MM.1S (cell line): ENCODE measurements around the gene MYADML2.
A peak's percentile ranks its signal among the peaks of the same experiment; 100 is the strongest.

Experiments
- DNase-seq: peaks from one replicate; pipeline ENCODE4 v3.0.0-alpha.2; 2015
- H2AFZ ChIP-seq: fragments of 300-600 bp; sonication (generic); 2 replicates; pipeline ENCODE4 v1.6.0; 2016; ENCODE audit warnings: antibody characterized with exemption, low read length
- H3F3A ChIP-seq: fragments of 300-600 bp; sonication (generic); 2 replicates; pipeline ENCODE4 v1.6.1; 2016; ENCODE audit warnings: mild to moderate bottlenecking, antibody characterized with exemption, low read length, moderate library complexity, mixed read lengths; ENCODE audit not compliant: insufficient read depth
- H3K27ac ChIP-seq: fragments of 300-600 bp; sonication (generic); 2 replicates; pipeline ENCODE4 v1.5.1; 2016; ENCODE audit warnings: mild to moderate bottlenecking, low read length
- H3K27me3 ChIP-seq: fragments of 300-600 bp; sonication (generic); replicated peaks from 2 replicates; pipeline ENCODE4 v1.6.0; 2016; ENCODE audit warnings: low read length; ENCODE audit not compliant: insufficient read depth
- H3K36me3 ChIP-seq: fragments of 300-600 bp; sonication (generic); replicated peaks from 2 replicates; pipeline ENCODE4 v1.6.1; 2016; ENCODE audit warnings: mild to moderate bottlenecking, low read length, mixed read lengths; ENCODE audit not compliant: insufficient read depth
- H3K4me1 ChIP-seq: fragments of 300-600 bp; sonication (generic); 2 replicates; pipeline ENCODE4 v1.6.1; 2016; ENCODE audit warnings: low read length, mixed read lengths
- H3K4me2 ChIP-seq: fragments of 300-600 bp; sonication (generic); 2 replicates; pipeline ENCODE4 v1.6.0; 2016; ENCODE audit warnings: low read depth, low read length
- H3K4me3 ChIP-seq: fragments of 300-600 bp; sonication (generic); 2 replicates; pipeline ENCODE4 v1.5.1; 2016; ENCODE audit warnings: low read length, mixed read lengths
- H3K79me2 ChIP-seq: fragments of 300-600 bp; sonication (generic); 2 replicates; pipeline ENCODE4 v1.6.1; 2016; ENCODE audit warnings: mixed run types, low read length, mixed read lengths
- H3K9ac ChIP-seq: fragments of 300-600 bp; sonication (generic); 2 replicates; pipeline ENCODE4 v1.6.1; 2016; ENCODE audit warnings: low read length, mixed read lengths
- H3K9me2 ChIP-seq: fragments of 300-600 bp; sonication (generic); replicated peaks from 2 replicates; pipeline ENCODE4 v1.6.1; 2016; ENCODE audit warnings: mild to moderate bottlenecking, low read length, mixed read lengths; ENCODE audit not compliant: insufficient read depth
- H3K9me3 ChIP-seq: fragments of 300-600 bp; sonication (generic); replicated peaks from 2 replicates; pipeline ENCODE4 v1.6.1; 2016; ENCODE audit warnings: mild to moderate bottlenecking, low read length, mixed read lengths; ENCODE audit not compliant: insufficient read depth
- H4K20me1 ChIP-seq: fragments of 300-600 bp; sonication (generic); 2 replicates; pipeline ENCODE4 v1.6.1; 2016; ENCODE audit warnings: mild to moderate bottlenecking, low read length, moderate library complexity, mixed read lengths; ENCODE audit not compliant: insufficient read depth
- EZH2 ChIP-seq: fragments of 300-600 bp; sonication (generic); optimal IDR thresholded peaks from 2 replicates; pipeline ENCODE3; 2017; ENCODE audit warnings: low read depth, mild to moderate bottlenecking, antibody characterized with exemption, low read length, mixed read lengths
- EZH2phosphoT487 ChIP-seq: fragments of 300-600 bp; sonication (generic); IDR thresholded peaks from 2 replicates; pipeline ENCODE4 v1.6.1; 2018; ENCODE audit warnings: antibody characterized with exemption, low read length
- TF ChIP-seq, protein P1 (sequence below): fragments of 300-600 bp; sonication (generic); IDR thresholded peaks from 2 replicates; pipeline ENCODE4 v1.5.1; 2016; ENCODE audit warnings: antibody characterized with exemption, low read length, mixed read lengths

MYADML2 gene

GRCh38 chr17:81927653-81928543, 19.1 kb downstream of the MYADML2 start, which contains the start of gene MAFG:
MAFG (minus strand) TSS chr17:81927735; CDS start chr17:81923185, 4,550 bp downstream.
- H3K27ac ChIP-seq = peak within 1 kb of the TSS; percentile 56
- TF ChIP-seq, protein P1, sequence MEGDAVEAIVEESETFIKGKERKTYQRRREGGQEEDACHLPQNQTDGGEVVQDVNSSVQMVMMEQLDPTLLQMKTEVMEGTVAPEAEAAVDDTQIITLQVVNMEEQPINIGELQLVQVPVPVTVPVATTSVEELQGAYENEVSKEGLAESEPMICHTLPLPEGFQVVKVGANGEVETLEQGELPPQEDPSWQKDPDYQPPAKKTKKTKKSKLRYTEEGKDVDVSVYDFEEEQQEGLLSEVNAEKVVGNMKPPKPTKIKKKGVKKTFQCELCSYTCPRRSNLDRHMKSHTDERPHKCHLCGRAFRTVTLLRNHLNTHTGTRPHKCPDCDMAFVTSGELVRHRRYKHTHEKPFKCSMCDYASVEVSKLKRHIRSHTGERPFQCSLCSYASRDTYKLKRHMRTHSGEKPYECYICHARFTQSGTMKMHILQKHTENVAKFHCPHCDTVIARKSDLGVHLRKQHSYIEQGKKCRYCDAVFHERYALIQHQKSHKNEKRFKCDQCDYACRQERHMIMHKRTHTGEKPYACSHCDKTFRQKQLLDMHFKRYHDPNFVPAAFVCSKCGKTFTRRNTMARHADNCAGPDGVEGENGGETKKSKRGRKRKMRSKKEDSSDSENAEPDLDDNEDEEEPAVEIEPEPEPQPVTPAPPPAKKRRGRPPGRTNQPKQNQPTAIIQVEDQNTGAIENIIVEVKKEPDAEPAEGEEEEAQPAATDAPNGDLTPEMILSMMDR = peak; percentile 51
- no peak for TF ChIP-seq EZH2phosphoT487
- H2AFZ ChIP-seq = peak within 1 kb of the TSS; percentile 74

GRCh38 chr17:81927152-81927652, 19.8 kb downstream of the MYADML2 start:
- no peak overlapping the region for H2AFZ ChIP-seq

More at GRCh38 chr17:81927653-81928543, 19.1 kb downstream of the MYADML2 start, which contains the start of gene MAFG:
- Histone ChIP-seq H3K4me1 (peaks cover 21% of the 10 kb centered on the region), H3F3A (peaks cover 23% of the 10 kb centered on the region), H3K27me3 (no peaks in the 10 kb centered on the region), H3K4me3 (peak within 1 kb of the TSS; percentile 85), H3K9me2 (no peaks in the 10 kb centered on the region), H3K36me3 (no peaks in the 10 kb centered on the region), H3K9ac (peak within 1 kb of the TSS; percentile 74), H3K9me3 (no peaks in the 10 kb centered on the region), H3K79me2 (peaks cover 49% of the 10 kb centered on the region), H3K4me2 (peak within 1 kb of the TSS; percentile 99), H4K20me1 (0 out of 2 replicates have a peak, but pooled peaks cover 3% of the 10 kb centered on the region)
- DNase-seq = peak; percentile 94

DNA sequence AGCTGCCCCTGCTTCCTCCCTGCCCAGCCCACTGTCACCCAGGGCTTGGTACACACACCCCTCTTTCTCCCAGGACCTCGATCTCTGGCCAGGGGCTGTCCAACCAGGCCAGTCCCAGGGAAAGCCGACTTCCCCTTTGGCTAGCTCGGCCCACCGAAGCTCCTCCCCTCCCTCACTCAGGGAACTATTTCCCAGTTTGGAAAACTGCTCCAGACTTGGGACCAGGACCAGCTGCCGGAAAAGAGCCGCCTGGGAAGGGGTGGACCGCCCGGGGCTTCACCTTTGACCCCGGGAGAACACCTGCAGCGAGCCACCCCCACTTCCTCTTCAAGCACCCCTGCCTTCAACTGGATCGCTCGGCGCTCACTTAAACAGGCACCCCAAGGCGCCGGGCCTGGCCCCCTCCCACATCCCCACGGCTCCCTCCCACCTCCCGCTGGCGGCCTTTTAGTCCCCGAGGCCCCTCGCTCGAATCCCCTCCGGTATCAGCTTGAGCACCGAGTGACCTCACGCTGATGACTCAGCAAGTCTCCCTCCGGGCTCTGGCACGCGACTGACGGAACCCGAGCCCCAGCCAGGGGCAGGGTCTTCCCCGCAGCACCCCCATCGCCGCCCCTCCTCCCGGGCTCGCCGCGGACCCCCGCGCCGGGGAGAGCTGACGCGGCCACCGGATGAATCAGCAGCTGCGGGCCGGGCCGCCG, 20.4 kb downstream of the MYADML2 start:
- Histone ChIP-seq H3F3A (peaks cover 23% of the 10 kb centered on the region), H3K36me3 (no peaks in the 10 kb centered on the region), H3K9me3 (no peaks in the 10 kb centered on the region), H3K4me1 (peaks cover 21% of the 10 kb centered on the region), H3K4me3 (peak overlapping the region; percentile 72), H3K4me2 (peak overlapping the region; percentile 95), H3K9me2 (no peaks in the 10 kb centered on the region), H2AFZ (no peak overlapping the region), H4K20me1 (0 out of 2 replicates have a peak, but pooled peaks cover 3% of the 10 kb centered on the region), H3K27me3 (no peaks in the 10 kb centered on the region), H3K79me2 (peaks cover 61% of the 10 kb centered on the region), H3K27ac (peak overlapping the region; percentile 56), H3K9ac (peak overlapping the region; percentile 74)
- TF ChIP-seq EZH2 (no peak), EZH2phosphoT487 (no peak)
- TF ChIP-seq, protein P1 = no peak
- peak; percentile 53 for DNase-seq

More at GRCh38 chr17:81927152-81927652, 19.8 kb downstream of the MYADML2 start:
- Histone ChIP-seq H3K4me3 (peak overlapping the region; percentile 72), H3F3A (peaks cover 23% of the 10 kb centered on the region), H3K27ac (peak overlapping the region; percentile 56), H3K4me2 (peak overlapping the region; percentile 95; the same call in 1 of the 2 replicates), H3K4me1 (peaks cover 21% of the 10 kb centered on the region), H3K9me3 (no peaks in the 10 kb centered on the region), H3K27me3 (no peaks in the 10 kb centered on the region), H3K9ac (peak overlapping the region; percentile 74), H3K9me2 (no peaks in the 10 kb centered on the region), H4K20me1 (0 out of 2 replicates have a peak, but pooled peaks cover 3% of the 10 kb centered on the region), H3K79me2 (peaks cover 56% of the 10 kb centered on the region), H3K36me3 (no peaks in the 10 kb centered on the region)
- TF ChIP-seq, protein P1 = no peak
- TF ChIP-seq EZH2 (no peak), EZH2phosphoT487 (no peak)
- no peak for DNase-seq
